CD4-positive, alpha-beta T cell treated with Interleukin-12 subunit alpha and Interleukin-12 subunit beta, for 1 hour (primary cell): ENCODE results near the gene FOXP1.

Experiments used
- DNase-seq: peaks from one replicate; pipeline ENCODE4 v3.0.0-alpha.2; 2020

Gene FOXP1

DNA sequence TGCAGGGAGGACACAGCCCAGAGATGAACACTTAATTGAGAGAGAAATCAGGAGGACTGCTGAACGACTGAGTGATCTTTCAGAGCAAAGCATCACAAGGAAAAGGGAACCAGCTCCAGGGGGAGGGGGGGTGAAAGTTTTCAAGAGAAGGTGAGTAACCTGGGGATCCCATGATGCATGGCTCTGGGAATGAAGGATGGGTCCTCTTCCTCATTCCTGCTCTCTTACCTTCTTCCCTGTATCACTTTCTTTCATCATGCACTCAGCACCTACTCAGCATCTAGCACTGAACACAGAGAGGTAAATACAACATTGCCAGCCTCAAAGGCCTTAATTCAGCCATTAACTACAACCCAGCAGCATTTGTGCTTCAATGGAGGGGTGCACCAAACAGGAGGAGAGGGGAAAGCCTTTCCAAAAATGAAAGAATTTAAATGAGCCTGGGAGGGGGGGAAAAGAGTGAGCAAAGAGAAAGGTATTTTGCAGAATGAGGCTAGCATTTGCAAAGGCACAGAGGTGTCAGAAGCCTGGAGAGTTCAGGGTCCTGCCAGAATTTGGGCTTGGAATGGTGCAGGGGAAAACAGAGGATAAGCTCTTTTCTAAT lies 427.4 kb downstream of the FOXP1 start:
- no peak for DNase-seq

- DNase-seq = no peak
These were observed 428.7 kb downstream of the FOXP1 start for GRCh38 chr3:71154846-71155245.

- DNase-seq = no peak
These were observed 429.8 kb downstream of the FOXP1 start for GRCh38 chr3:71153713-71154112.

- DNase-seq = no peak
These were observed 430.6 kb downstream of the FOXP1 start for GRCh38 chr3:71152892-71153265.

DNA sequence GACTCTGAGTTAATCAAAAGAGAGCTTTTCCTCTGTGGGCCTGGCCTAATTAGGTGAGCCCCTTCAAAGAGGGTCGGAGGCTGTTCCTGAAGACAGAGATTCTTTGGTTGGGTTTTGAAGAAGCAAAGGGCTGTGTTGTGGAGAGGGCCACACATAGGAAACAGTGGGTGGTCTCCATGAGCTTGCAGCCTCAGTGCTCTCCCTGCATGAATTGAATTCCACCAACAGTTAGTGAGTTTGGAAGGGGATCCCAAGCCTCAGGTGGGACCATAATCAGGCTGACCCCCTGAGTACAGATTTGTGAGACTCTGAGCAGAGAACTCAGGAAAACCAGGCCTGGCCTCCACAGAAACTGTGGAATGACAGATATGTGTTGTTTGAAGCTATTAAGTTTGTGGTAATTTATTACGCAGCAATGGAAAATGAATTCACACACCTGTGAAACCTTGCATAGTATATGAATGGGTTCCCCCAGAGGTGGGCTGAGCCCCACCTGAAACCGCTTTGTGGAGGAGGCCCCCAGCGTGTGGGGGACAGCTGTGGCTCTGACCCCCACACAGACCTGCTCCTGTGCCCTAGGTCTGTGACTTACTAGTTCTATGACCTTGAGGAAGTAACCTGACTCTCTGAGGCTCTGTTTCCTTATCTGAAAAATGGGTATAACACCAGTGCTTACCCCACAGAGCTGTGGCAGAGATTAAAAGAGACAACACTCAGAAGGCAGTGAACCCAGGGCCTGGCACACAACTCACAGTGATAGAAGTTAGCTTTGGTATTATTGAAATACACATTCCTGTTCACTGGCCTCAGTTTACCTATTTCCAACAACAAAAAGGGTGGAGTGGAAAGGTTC lies 431.3 kb downstream of the FOXP1 start:
- no peak for DNase-seq

DNA sequence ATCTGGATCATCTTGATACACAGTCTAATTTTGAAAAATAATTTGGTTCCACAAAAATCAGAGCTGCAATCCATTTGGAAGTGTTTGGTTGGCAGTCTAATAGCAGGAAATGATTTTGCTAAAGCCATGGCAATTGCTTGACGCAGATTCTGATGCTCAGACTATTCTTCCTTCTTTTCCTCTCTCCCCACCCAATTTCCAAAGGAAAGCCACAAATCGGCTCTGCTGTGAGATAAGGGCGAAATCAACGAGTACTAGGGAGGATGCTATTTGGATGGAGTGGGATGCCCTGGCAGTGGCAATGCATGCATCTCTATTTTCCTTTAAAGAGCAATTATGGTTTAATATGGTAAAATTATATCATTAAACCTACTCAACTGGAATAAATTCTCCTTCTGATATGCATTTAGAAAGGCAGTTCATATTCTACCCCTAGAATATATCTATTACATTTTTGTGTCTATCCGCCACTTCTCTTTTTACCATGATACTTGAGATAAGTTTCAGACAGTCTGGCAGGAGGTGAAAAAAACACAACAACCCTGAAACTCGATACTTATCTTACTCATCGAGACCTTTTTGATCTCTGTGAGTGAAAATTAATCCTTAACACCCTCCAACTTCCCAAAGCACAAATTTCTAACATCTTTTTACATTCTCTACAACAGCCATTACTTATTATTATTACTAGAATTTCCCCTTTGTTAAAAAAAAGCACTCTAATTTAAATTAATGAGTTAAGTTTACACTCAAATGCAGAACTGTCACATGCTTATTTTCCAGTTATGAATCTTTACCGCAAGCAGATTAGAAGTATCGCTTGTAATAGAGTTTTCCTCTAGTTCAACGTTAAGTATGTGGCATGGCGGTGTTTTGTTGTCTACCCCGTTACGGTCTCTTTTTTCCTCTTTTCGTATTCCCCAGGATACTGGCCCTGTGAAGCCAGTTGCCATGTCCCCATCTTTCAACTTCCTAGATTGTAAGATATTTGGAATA lies 433.3 kb downstream of the FOXP1 start:
- no peak for DNase-seq

DNA sequence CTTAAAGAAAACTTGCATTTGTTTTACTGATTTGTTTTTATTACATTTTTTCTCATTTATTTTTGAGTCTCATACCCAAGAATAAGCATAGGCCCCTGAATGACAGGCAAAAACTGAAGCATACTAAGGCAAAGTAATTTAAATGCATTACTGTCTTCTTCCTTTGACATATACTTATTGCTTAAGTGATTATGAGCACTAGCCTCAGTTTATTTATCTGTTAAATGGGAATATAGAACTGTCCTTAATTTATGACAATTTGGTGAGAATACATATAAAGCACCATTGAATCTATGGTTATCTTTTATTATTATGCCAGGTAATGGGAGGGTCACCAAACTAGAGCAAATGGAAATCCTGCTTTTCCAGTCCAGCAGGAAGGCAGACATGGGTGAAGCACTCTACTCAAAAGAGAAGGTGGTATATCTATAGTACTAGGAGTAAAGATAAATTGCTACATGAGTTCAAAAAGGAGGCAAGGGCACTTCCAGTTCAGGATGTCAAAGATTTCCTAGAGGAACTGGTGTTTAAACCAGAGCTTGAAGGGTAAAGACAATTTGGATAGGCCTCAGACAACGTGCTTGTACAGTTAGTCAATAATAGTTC lies 435.0 kb downstream of the FOXP1 start:
- no peak for DNase-seq

DNA sequence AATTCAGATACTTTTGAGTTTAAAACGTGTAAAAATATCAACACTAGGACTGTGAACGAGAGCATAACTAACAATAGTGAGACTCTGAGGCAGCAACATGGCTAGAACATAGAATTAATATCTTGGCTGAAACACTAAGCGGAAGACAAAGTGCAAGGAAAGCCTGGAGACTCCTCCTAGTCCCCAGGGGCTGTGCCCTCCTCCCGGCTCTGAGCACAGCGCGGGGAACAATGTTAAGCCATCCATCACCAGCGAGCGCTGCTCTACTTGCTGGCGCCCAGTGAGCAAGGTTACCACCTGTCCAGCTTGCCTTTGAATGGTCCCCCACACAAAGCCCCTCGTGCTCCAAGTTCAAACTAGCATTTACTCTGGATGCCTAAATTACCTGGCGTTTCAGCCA lies 436.9 kb downstream of the FOXP1 start:
- no peak for DNase-seq

DNA sequence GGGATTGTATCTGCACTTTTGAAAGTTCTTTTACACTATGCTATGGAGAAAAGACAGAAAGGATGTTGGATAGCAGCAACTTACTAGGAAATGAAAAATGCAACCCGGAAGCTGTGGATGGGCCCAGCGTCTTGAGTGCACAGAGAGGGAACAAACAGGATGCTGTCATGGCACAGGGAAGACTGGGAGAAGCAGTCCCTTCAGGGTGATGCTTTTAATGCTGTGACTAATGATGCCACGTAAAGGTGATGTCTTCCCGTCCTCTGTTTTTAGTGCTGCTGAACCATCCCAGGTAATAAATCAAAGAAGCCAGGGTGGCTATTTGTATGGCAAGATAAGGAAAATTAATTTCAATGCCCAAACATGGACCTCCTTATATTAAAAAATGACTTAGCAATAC lies 437.6 kb downstream of the FOXP1 start:
- no peak for DNase-seq

GRCh38 chr3:71144525-71145253 lies 438.8 kb downstream of the FOXP1 start:
- no peak for DNase-seq

GRCh38 chr3:71143493-71143892 lies 440.0 kb downstream of the FOXP1 start:
- DNase-seq = no peak

DNA sequence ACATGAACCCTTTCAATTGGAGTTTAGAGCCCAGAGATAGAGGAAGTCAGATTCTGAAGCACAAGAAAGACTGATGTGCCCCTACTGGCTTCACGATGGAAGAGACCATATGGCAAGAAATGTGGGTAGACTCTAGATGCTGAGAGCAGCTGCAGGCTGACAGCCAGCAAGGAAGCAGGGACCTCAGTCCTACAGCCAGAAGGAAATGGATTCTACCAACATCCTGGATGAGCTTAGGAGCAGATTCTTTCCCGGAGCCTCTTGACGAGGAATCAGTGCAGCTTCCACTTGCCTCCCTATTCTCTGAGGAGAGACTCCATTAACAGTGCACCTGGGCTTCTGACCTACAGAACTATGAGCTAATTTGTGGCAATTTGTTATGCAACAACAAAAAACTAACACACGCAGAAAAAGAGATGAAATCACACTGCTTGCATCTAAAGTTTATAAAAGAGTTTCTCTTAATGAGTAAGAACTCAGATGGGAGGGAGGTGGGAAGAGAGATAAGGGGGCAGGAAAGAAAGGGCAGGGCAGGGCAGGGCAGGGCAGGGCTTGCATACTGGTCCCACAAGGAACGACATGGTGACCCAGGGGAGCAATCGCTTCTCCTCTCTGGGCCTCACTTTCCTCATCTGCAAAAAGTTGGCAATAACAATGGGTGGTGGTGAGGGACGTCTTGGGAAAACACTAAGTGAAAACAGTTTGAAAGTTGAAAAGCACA lies 440.9 kb downstream of the FOXP1 start:
- DNase-seq = no peak

DNA sequence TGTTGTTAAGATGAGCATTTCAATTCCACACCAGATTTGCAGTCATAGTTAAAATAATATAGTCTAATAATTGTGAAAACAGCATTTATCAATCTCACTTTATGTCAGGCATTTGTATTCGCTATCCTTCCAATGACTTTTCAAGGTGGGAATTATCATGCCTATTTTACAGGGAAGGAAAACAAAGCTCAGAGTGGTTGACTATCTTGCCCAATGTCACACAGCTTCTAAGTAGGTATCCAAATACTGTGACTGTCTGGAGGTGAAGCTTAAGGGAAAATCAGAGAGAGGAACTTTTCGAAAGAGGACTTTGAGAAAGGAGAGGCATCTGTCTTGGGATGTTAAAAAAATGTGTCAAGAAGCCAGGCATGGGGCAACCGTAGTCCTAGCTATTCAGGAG lies 443.1 kb downstream of the FOXP1 start:
- DNase-seq = no peak

DNA sequence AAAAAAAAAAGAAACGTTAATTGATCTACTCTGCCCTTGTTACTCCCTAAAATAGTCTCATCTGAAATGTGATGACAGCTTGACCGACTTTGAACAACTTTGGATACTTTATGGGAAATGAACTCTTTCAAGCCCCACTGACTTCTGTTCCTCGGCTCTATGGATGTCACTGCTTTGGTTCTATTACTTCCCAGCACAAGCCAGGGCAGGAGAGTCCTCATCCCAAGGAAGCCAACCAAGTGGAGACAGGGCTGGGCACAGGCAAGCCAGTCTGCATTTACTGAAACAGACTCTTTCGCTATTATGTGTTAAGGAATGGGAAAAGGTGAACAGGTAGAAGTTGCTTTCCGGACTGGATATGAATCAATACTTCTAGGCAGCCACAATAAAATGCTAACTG lies 444.0 kb downstream of the FOXP1 start:
- no peak for DNase-seq

- no peak for DNase-seq
These were observed 445.1 kb downstream of the FOXP1 start for GRCh38 chr3:71138410-71138809.

DNA sequence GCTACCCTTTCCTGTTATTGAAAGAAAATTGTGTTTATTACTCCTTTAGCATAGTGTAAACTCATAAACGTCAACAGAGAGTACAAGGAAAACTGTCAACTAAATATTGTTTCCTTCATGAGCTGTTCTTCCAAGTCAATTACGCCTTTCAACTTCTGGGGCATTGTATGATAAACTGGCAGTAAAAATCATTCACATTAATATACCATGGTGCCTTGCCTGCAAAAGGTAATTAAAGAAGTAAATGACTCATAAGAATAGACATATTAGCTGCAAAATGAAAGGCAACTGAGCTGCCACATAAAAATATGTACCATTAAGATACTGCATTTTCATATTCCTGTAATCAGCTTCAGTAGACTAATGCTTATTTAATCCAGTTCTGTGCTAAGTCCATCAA lies 447.3 kb downstream of the FOXP1 start:
- no peak for DNase-seq

DNA sequence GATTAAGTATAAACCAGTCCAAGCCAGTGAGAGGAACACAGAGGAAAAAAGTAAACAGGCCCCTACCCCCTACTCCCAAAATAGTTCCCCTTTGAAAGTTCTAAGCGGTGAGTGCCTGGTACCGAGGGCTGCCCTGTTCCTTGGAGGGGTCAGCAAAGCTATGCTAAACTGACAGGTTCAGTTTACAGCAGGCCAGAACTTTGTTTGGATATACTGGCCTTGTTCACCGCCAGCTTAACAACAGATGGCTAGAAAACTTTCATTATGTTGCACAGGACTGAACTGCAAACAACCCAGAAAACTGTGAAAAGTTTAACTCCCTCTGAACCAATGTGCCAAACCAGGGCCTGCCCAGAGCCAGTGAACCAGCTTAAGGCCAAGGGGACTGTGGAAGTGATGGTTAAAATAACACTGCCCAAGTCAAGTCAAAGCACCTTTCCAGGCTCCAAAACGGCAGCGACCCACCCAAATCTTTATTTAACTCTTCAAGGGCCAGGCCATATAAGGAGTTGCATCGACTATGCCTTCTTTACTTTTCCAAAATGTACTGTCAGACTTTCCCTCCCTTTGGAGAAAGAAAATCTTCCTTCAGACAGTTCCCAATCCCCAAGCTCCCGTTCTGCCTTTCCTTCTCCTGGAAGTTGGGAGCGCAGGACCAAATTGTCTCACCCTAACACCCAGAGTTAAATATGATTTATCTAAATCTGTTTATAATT lies 448.0 kb downstream of the FOXP1 start:
- no peak for DNase-seq

GRCh38 chr3:71134521-71134920 lies 449.0 kb downstream of the FOXP1 start:
- no peak for DNase-seq

DNA sequence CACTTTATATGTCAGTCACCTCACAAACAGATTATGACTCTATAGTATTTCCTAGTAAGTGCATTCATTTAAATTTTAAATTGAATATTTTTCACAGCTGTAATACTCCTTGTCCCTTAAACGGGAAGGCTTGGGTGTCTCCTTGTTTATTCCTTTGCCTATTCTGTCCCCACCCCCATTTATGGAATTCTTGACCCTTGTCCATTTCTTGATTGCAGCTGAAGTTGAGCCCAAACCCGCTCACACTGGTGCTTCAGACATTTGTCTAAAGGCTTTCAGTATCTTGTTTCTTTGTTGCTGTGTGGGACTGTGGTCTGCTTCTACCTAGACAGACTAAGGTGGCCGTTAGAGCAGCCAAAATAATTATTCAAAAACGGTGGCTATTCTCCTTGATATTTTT lies 449.7 kb downstream of the FOXP1 start:
- no peak for DNase-seq

- no peak for DNase-seq
These were observed 450.4 kb downstream of the FOXP1 start for GRCh38 chr3:71132995-71133730.
